Upper lobe of right lung (tissue), 1 donor: ENCODE measurements around the gene CDH5. TPM values are rescaled to one million over a fixed set of nuclear protein-coding genes. Genes with fewer than 3 reads are reported as not detected.

ENCODE experiments used
- ATAC-seq: fragments of 200-7000 bp; cut with Tn5 transposase; one replicate; pipeline ENCODE4 v1.9.1; 2020; ENCODE audit warnings: mild to moderate bottlenecking, moderate library complexity
- DNase-seq: peaks from one replicate; pipeline ENCODE4 v3.0.0-alpha.2; 2020
- H3K27ac ChIP-seq: fragments of 200-600 bp; one replicate; pipeline ENCODE4 v1.8.0; 2022
- H3K27me3 ChIP-seq: fragments of 200-600 bp; one replicate; pipeline ENCODE4 v1.8.0; 2022; ENCODE audit warnings: mild to moderate bottlenecking
- H3K36me3 ChIP-seq: fragments of 200-600 bp; one replicate; pipeline ENCODE4 v1.8.0; 2022
- H3K4me1 ChIP-seq: fragments of 200-600 bp; one replicate; pipeline ENCODE4 v1.8.0; 2022
- H3K4me3 ChIP-seq: fragments of 200-600 bp; one replicate; pipeline ENCODE4 v1.8.0; 2022; ENCODE audit warnings: mild to moderate bottlenecking
- H3K9me3 ChIP-seq: fragments of 200-600 bp; one replicate; pipeline ENCODE4 v1.8.0; 2022
- CTCF ChIP-seq: fragments of 200-600 bp; IDR thresholded peaks from one replicate; pipeline ENCODE4 v1.8.0; 2022; ENCODE audit warnings: antibody characterized with exemption
- intact Hi-C: fragments of 100-400 bp; cut with DNase I; formaldehyde crosslinking; loops from one replicate; pipeline ENCODE4 v1.11.0; 2022
- total RNA-seq: library from RNA; stranded (reverse); fragmentation: NEBNext Ultra II Directional; extraction: Animal tissue kit (Norgen Biotek cat#: 25700); gene quantifications from one replicate; pipeline ENCODE4 v1.2.1, GENCODE V29; 2021
- donor health status: DM: no; HTN: yes; CAD: no; lungs with severe emphysema.

The CDH5 gene
- total RNA-seq, 1 donor from 2014 or later, result 144 TPM

DNA sequence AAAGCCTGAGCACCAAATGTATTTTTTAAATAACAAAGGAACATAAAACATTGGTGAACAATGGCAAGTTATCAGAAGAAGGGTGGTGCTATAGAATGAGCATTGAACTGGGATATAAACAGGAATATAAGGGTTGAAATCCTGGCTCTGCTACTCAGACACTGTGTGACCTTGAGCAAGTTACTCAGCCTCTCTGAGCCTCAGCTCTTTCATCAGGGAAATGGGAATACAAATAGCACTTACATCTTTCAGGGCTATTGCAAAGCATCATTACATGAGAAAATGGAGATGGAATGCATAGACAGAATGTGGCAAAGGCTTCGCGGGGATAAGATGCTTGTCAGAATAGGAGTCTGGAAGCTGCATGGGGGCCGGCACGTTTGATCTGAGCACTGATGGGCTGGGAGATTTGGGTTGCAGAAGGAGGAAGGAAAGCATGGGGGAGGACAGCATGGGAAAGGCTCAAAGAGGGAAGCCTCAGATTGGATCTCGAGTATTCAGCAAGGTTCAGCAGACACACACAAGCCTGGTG, 4.8 kb upstream of the CDH5 start:
- Histone ChIP-seq H3K36me3 (no peaks in the 10 kb centered on the region), H3K27ac (peak overlapping the region; percentile 65), H3K9me3 (no peaks in the 10 kb centered on the region), H3K4me1 (peaks cover 25% of the 10 kb centered on the region), H3K27me3 (no peaks in the 10 kb centered on the region), H3K4me3 (no peak overlapping the region)
- ATAC-seq, result no peak
- TF ChIP-seq CTCF, result no peak
- DNase-seq, result peak; percentile 10
- intact Hi-C loops, result no loop called here

- Histone ChIP-seq H3K36me3 (no peaks in the 10 kb centered on the region), H3K4me3 (no peak overlapping the region), H3K9me3 (no peaks in the 10 kb centered on the region), H3K4me1 (peaks cover 25% of the 10 kb centered on the region), H3K27me3 (no peaks in the 10 kb centered on the region), H3K27ac (peak overlapping the region; percentile 75)
- TF ChIP-seq CTCF, result no peak
- peak; percentile 36 for DNase-seq
- no peak for ATAC-seq
- intact Hi-C loops, result no loop called here
Observed at GRCh38 chr16:66363211-66363777, 3.2 kb upstream of the CDH5 start.

GRCh38 chr16:66364117-66364958, 2.2 kb upstream of the CDH5 start:
- peak overlapping the region; percentile 75 for H3K27ac ChIP-seq

GRCh38 chr16:66364959-66365306, 1.6 kb upstream of the CDH5 start:
- intact Hi-C loops, result no loop called here
- no peak for TF ChIP-seq CTCF
- H3K4me3 ChIP-seq, result no peak overlapping the region
- ATAC-seq (no peak), DNase-seq (no peak)
- H3K27ac ChIP-seq, result peak overlapping the region; percentile 75
- H3K36me3 ChIP-seq, result no peaks in the 10 kb centered on the region
- H3K9me3 ChIP-seq, result no peaks in the 10 kb centered on the region
- H3K27me3 ChIP-seq, result no peaks in the 10 kb centered on the region
- H3K4me1 ChIP-seq, result peaks cover 18% of the 10 kb centered on the region

More at GRCh38 chr16:66364117-66364958, 2.2 kb upstream of the CDH5 start:
- Histone ChIP-seq H3K27me3 (no peaks in the 10 kb centered on the region), H3K4me3 (no peak overlapping the region), H3K9me3 (no peaks in the 10 kb centered on the region), H3K36me3 (no peaks in the 10 kb centered on the region), H3K4me1 (peaks cover 21% of the 10 kb centered on the region)
- ATAC-seq, result peak; percentile 40
- no peak for TF ChIP-seq CTCF
- intact Hi-C loops, result no loop called here
- no peak for DNase-seq

- ATAC-seq (peak; percentile 7), DNase-seq (no peak)
- Histone ChIP-seq H3K4me1 (peaks cover 18% of the 10 kb centered on the region), H3K27me3 (no peaks in the 10 kb centered on the region), H3K9me3 (no peaks in the 10 kb centered on the region), H3K27ac (peak overlapping the region; percentile 75), H3K36me3 (no peaks in the 10 kb centered on the region), H3K4me3 (peak overlapping the region; percentile 51)
- intact Hi-C loops, result no loop called here
- no peak for TF ChIP-seq CTCF
Observed at GRCh38 chr16:66365651-66366050, 840 bp upstream of the CDH5 start.
